ENCODE data around the gene NBEAL2.

DNA sequence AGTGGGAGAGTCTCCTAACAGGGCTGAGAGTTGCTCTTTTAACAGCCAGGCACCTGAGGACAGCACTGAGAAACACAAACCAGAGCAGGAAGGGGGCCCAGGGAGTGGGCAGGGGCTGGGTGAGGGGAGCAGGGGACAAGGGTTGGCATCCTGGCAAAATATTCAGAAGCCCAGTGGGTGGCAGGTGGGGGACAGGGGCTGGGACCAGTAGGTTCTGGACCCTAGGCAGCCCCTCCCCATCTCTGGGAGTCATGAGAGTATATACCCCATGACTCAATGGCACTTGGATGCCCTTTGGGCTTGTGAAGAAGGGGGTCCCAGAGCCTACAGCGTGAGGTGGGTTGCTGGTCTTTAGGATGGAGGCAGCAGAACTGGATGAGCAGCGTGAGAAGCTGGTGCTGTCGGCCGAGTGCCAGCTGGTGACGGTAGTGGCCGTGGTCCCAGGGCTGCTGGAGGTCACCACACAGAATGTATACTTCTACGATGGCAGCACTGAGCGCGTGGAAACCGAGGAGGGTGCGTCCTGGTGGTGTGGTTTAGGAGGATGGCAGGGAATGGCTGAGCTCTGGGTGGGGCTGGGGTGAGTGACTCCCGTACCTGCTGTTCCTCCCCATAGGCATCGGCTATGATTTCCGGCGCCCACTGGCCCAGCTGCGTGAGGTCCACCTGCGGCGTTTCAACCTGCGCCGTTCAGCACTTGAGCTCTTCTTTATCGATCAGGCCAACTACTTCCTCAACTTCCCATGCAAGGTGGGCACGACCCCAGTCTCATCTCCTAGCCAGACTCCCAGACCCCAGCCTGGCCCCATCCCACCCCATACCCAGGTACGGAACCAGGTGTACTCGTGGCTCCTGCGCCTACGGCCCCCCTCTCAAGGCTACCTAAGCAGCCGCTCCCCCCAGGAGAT lies 24.2 kb downstream of the NBEAL2 start:
- TF ChIP-seq GLIS3 (CRISPR knock-in tag; IDR thresholded peaks at IDR 0.05) (no peak), ARNTL (CRISPR knock-in tag; IDR thresholded peaks at IDR 0.05; ENCODE audit: borderline replicate concordance, low read depth) (no peak), OSR1 (CRISPR knock-in tag; IDR thresholded peaks at IDR 0.05) (no peak), ZFP30 (CRISPR knock-in tag; IDR thresholded peaks at IDR 0.05) (no peak), BACH2 (CRISPR knock-in tag; IDR thresholded peaks at IDR 0.05; ENCODE audit: borderline replicate concordance) (no peak), ZNF565 (CRISPR knock-in tag; conservative IDR thresholded peaks at IDR 0.05; ENCODE audit: low read depth) (no peak), ZFP3 (CRISPR knock-in tag; IDR thresholded peaks at IDR 0.05) (no peak)
- TF ChIP-seq, protein P1, sequence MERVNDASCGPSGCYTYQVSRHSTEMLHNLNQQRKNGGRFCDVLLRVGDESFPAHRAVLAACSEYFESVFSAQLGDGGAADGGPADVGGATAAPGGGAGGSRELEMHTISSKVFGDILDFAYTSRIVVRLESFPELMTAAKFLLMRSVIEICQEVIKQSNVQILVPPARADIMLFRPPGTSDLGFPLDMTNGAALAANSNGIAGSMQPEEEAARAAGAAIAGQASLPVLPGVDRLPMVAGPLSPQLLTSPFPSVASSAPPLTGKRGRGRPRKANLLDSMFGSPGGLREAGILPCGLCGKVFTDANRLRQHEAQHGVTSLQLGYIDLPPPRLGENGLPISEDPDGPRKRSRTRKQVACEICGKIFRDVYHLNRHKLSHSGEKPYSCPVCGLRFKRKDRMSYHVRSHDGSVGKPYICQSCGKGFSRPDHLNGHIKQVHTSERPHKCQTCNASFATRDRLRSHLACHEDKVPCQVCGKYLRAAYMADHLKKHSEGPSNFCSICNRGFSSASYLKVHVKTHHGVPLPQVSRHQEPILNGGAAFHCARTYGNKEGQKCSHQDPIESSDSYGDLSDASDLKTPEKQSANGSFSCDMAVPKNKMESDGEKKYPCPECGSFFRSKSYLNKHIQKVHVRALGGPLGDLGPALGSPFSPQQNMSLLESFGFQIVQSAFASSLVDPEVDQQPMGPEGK (CRISPR knock-in tag; IDR thresholded peaks at IDR 0.05; ENCODE audit: borderline replicate concordance), result no peak
- TF ChIP-seq, protein P2, sequence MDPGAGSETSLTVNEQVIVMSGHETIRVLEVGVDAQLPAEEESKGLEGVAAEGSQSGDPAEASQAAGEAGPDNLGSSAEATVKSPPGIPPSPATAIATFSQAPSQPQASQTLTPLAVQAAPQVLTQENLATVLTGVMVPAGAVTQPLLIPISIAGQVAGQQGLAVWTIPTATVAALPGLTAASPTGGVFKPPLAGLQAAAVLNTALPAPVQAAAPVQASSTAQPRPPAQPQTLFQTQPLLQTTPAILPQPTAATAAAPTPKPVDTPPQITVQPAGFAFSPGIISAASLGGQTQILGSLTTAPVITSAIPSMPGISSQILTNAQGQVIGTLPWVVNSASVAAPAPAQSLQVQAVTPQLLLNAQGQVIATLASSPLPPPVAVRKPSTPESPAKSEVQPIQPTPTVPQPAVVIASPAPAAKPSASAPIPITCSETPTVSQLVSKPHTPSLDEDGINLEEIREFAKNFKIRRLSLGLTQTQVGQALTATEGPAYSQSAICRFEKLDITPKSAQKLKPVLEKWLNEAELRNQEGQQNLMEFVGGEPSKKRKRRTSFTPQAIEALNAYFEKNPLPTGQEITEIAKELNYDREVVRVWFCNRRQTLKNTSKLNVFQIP (CRISPR knock-in tag; IDR thresholded peaks at IDR 0.05; ENCODE audit: borderline replicate concordance, low read depth), result no peak
- TF ChIP-seq, protein P3, sequence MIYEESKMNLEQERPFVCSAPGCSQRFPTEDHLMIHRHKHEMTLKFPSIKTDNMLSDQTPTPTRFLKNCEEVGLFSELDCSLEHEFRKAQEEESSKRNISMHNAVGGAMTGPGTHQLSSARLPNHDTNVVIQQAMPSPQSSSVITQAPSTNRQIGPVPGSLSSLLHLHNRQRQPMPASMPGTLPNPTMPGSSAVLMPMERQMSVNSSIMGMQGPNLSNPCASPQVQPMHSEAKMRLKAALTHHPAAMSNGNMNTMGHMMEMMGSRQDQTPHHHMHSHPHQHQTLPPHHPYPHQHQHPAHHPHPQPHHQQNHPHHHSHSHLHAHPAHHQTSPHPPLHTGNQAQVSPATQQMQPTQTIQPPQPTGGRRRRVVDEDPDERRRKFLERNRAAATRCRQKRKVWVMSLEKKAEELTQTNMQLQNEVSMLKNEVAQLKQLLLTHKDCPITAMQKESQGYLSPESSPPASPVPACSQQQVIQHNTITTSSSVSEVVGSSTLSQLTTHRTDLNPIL (CRISPR knock-in tag; IDR thresholded peaks at IDR 0.05; ENCODE audit: low read depth), result no peak
- TF ChIP-seq, protein P4, sequence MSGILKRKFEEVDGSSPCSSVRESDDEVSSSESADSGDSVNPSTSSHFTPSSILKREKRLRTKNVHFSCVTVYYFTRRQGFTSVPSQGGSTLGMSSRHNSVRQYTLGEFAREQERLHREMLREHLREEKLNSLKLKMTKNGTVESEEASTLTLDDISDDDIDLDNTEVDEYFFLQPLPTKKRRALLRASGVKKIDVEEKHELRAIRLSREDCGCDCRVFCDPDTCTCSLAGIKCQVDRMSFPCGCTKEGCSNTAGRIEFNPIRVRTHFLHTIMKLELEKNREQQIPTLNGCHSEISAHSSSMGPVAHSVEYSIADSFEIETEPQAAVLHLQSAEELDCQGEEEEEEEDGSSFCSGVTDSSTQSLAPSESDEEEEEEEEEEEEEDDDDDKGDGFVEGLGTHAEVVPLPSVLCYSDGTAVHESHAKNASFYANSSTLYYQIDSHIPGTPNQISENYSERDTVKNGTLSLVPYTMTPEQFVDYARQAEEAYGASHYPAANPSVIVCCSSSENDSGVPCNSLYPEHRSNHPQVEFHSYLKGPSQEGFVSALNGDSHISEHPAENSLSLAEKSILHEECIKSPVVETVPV (CRISPR knock-in tag; IDR thresholded peaks at IDR 0.05), result no peak
